Measurements from ENCODE around the gene GALNT12. TPM values are rescaled to one million over a fixed set of nuclear protein-coding genes. Genes with fewer than 3 reads are reported as not detected.

GALNT12 gene, protein sequence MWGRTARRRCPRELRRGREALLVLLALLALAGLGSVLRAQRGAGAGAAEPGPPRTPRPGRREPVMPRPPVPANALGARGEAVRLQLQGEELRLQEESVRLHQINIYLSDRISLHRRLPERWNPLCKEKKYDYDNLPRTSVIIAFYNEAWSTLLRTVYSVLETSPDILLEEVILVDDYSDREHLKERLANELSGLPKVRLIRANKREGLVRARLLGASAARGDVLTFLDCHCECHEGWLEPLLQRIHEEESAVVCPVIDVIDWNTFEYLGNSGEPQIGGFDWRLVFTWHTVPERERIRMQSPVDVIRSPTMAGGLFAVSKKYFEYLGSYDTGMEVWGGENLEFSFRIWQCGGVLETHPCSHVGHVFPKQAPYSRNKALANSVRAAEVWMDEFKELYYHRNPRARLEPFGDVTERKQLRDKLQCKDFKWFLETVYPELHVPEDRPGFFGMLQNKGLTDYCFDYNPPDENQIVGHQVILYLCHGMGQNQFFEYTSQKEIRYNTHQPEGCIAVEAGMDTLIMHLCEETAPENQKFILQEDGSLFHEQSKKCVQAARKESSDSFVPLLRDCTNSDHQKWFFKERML
- total RNA-seq: 60.0 and 76.2 TPM in 2 replicates

DNA sequence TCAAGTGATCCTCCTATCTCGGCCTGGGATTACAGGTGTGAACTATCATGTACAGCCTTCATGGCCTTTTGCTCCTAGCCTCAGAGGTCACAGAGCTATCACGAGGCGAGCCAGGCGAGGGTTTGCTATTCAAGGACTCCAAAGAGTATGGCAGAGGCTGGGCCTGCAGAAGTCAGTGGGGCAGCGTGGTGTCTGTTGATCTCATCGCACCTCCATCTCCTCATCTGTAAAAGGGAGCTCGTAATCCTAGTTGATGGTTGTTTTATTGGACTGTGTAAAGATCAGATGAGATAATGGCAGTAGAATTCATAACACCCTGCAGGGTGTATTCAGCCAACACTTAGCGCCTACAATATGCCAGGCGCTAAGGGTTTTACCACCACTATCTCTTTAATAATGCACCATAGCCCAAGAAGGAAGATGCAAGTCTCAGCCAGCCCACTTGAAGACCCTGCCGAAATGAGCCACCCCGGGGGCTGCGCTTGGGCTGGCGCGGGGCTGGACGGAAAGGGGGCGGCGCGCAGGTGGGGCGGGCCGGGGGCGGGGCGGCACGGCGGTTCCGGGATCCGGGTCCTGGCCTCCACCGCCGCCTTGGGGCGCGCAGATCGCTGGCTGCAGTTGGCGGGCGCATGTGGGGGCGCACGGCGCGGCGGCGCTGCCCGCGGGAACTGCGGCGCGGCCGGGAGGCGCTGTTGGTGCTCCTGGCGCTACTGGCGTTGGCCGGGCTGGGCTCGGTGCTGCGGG is at the start of gene GALNT12:
Gene GALNT12 (plus strand): TSS at position 601 of the 744 bp plus-strand sequence. CDS start 29 bp downstream, at position 630.

DNA sequence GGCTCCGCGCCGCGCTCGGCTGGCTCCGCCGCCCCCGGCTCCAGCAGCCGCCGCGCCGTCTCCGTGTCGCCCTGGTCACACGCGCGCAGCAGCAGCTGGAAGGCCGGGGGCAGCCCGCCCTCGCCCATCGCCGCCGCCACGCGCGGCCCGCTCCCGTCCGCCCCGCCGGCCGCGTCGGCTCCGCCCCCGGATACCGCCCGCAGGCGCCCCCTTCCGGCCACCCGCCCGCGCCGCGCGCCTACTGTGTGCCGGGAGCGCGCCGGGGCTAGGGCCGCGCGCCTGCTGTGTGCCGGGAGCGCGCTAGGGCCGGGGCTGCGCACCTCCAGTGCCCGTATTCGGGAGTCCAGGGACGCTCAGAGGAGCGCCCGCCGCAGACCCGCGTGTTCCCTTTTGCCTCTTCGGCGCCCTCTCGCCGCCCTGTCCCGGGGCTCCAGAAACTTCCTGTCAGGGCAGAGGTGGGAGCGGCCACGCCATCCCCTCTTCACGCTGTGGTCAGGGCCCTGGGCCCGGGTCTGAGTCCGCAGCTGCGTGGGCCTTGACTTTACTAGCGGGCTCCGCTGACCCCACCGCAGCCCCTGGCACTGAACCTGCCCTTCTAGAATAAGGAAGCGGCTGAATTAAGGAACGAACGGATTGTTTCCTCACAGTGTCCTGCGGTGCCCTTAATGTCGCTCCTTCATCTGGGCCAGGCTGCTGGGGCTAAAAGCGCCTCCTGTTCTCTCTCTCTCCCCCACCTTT is 10.9 kb upstream of the GALNT12 start, which contains the start of gene ANKS6:
Gene ANKS6 (minus strand): TSS at position 192 of the 738 bp plus-strand sequence. CDS start 64 bp downstream, at position 128.

Other genes starting within 250 kb of the GALNT12 start
- gene GABBR2, start 98.7 kb upstream of the GALNT12 start, total RNA-seq: 2.0 and 12.9 TPM in 2 replicates
- 11.2 and 13.7 TPM in 2 replicates for gene ANKS6, start 11.1 kb upstream of the GALNT12 start, total RNA-seq
- 164 and 267 TPM in 2 replicates for gene COL15A1, start 136.2 kb downstream of the GALNT12 start, total RNA-seq

Measured in smooth muscle cell of bladder (primary cell).